ENCODE data around the gene WDR46.

GRCh38 chr6:33323623-33323948 lies 34.5 kb upstream of the WDR46 start:
- TF ChIP-seq CTCF (IDR thresholded peaks at IDR 0.05) (no peak), EP300 (IDR thresholded peaks at IDR 0.05) (no peak)

All from ovary (tissue), 3 donors.